ENCODE measurements around the gene SCN4A. TPM values are rescaled to one million over a fixed set of nuclear protein-coding genes. Genes with fewer than 3 reads are reported as not detected.

The SCN4A gene
- total RNA-seq, 1 donor from 2014 or later: 0.78 TPM

DNA sequence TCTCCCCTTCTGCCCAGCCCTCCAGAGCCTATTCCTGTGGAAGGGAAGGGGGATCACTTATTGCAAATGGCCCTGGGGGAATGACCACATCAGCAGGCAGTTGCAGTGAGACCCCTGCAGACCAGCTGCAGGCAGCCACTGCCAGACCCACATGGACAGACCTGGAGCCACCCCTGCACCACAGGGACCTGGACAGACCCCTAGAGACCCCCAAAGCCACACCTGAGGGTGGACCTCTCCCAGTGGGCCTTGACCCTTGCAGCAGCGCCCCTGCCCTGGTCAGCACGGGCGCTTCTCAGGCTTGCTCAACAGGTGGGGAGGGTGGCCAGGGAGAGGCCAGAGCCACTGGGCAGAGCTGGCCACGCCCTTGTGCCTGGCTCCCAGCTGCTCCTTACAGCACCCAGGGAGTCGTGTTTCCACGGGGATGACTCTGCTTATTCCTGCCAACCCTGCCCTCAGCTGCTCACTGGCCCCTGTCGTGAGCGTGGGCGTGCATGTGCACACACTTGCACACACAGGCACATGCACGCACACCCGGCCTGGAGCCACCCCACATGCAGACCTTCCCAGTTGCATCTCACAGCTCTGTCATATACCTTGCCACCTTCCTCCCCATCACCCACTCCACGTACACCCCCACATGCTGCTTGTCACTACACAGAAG is 1.3 kb upstream of the SCN4A start:
- H3K4me1 Mint-ChIP-seq: peaks cover 4% of the 10 kb centered on the region
- ATAC-seq (ENCODE audit: low read depth) (no peak), DNase-seq (no peak)
- H3K27ac Mint-ChIP-seq: no peak overlapping the region
- H3K9me3 Mint-ChIP-seq: no peaks in the 10 kb centered on the region
- no peak overlapping the region for H3K4me3 Mint-ChIP-seq
- no peaks in the 10 kb centered on the region for H3K36me3 Mint-ChIP-seq (ENCODE audit: low read depth)
- intact Hi-C loops (cut with micrococcal nuclease): loop anchor here (2.0 kb wide), 1 partner anchor 19 kb away; no protein-coding TSS in a partner anchor
- POLR2A ChIA-PET: interaction anchor here (1.3 kb wide), 1 partner anchor 19 kb away, joined by 3 read pairs; no protein-coding TSS in a partner anchor
- CTCF ChIA-PET: no interaction called here
- TF ChIP-seq, protein P1, sequence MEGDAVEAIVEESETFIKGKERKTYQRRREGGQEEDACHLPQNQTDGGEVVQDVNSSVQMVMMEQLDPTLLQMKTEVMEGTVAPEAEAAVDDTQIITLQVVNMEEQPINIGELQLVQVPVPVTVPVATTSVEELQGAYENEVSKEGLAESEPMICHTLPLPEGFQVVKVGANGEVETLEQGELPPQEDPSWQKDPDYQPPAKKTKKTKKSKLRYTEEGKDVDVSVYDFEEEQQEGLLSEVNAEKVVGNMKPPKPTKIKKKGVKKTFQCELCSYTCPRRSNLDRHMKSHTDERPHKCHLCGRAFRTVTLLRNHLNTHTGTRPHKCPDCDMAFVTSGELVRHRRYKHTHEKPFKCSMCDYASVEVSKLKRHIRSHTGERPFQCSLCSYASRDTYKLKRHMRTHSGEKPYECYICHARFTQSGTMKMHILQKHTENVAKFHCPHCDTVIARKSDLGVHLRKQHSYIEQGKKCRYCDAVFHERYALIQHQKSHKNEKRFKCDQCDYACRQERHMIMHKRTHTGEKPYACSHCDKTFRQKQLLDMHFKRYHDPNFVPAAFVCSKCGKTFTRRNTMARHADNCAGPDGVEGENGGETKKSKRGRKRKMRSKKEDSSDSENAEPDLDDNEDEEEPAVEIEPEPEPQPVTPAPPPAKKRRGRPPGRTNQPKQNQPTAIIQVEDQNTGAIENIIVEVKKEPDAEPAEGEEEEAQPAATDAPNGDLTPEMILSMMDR (IDR thresholded peaks at IDR 0.05): no peak
- H3K27me3 Mint-ChIP-seq: peaks cover 24% of the 10 kb centered on the region

DNA sequence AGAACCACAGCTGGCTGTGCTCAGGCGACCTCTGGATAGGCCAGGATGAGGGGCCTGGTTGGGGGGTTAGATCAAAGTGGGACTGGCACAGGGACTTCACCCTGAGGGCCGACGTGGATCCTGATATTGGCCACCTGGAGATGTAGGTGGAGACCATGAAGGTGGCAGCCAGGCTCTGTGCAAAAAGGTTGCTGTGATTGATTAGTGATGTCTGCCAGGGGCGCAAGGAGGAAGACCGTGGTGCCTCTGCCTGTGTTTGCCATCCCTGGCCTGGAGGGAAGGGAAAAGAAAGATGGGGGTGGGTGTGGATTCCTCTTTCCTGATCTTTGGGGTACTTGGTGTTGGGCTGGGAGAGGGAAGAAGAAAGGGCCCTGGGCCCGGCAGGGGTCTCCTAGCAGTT is 529 bp upstream of the SCN4A start:
- Mint-ChIP-seq H3K36me3 (ENCODE audit: low read depth) (no peaks in the 10 kb centered on the region), H3K9me3 (no peaks in the 10 kb centered on the region), H3K27ac (no peak overlapping the region), H3K4me3 (no peak overlapping the region), H3K4me1 (peaks cover 4% of the 10 kb centered on the region), H3K27me3 (peaks cover 24% of the 10 kb centered on the region)
- ATAC-seq (ENCODE audit: low read depth) (no peak), DNase-seq (no peak)
- TF ChIP-seq, protein P1 (IDR thresholded peaks at IDR 0.05): no peak
- POLR2A ChIA-PET: interaction anchor here (1.3 kb wide), 1 partner anchor 18 kb away, joined by 3 read pairs; no protein-coding TSS in a partner anchor
- intact Hi-C loops (cut with micrococcal nuclease): loop anchor here (2.0 kb wide), 1 partner anchor 18 kb away; no protein-coding TSS in a partner anchor
- CTCF ChIA-PET: no interaction called here

DNA sequence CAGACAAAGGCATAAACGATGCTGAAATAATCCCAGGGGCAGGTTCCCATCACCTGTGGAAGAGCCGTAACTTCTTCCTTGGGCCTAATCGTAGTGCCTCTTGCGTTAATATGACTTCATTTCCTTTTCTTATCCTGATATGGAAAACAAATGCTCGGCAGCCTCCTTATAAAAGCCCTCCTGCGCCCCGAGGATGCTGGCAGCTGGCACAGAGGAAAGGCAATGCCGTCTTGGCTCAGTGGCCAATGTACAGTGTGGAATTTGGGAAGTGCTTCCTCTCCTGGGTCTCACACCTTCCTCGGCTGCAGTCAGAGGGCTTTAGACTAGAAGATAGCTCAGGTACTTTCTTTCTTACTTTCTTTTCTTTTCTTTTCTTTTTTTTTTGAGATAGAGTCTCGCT is 3.4 kb downstream of the SCN4A start:
- intact Hi-C loops (cut with micrococcal nuclease): no loop called here
- DNase-seq (no peak), ATAC-seq (ENCODE audit: low read depth) (no peak)
- Mint-ChIP-seq H3K36me3 (ENCODE audit: low read depth) (no peaks in the 10 kb centered on the region), H3K27me3 (peaks cover 9% of the 10 kb centered on the region), H3K9me3 (no peaks in the 10 kb centered on the region), H3K4me3 (no peak overlapping the region), H3K4me1 (peaks cover 6% of the 10 kb centered on the region), H3K27ac (no peak overlapping the region)
- ChIA-PET POLR2A (no interaction called here), CTCF (interaction anchor here (0.9 to 1.9 kb wide), 2 partner anchors 23 to 56 kb away, joined by 3 to 6 read pairs; no protein-coding TSS in a partner anchor)
- TF ChIP-seq, protein P1 (IDR thresholded peaks at IDR 0.05): no peak

DNA sequence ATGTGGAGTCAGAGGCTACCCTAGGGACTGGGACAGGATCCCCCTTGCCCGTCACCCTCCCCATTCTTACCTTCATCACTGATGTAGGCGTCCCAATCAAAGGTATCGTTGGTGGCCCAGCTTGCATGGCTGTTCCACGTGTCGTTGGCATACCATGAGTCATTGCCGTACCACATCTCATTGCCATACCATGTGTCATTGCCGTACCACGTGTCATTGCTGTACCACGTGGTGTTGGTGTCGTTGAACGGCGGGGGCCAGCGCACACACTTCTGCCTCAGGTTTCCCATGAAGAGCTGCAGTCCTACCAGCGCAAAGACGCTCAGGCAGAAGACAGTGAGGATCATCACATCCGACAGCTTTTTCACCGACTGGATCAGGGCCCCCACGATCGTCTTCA is 4.8 kb downstream of the SCN4A start:
- H3K4me1 Mint-ChIP-seq: peaks cover 6% of the 10 kb centered on the region
- H3K9me3 Mint-ChIP-seq: no peaks in the 10 kb centered on the region
- H3K27me3 Mint-ChIP-seq: peaks cover 4% of the 10 kb centered on the region
- ChIA-PET POLR2A (interaction anchor here (0.5 to 0.7 kb wide), 4 partner anchors 23 to 218 kb away, joined by 3 to 5 read pairs (median 3); no protein-coding TSS in a partner anchor), CTCF (no interaction called here)
- no peak overlapping the region for H3K27ac Mint-ChIP-seq
- ATAC-seq (ENCODE audit: low read depth): no peak
- H3K4me3 Mint-ChIP-seq: no peak overlapping the region
- TF ChIP-seq, protein P1 (IDR thresholded peaks at IDR 0.05): no peak
- no peaks in the 10 kb centered on the region for H3K36me3 Mint-ChIP-seq (ENCODE audit: low read depth)
- DNase-seq: no peak
- intact Hi-C loops (cut with micrococcal nuclease): no loop called here

DNA sequence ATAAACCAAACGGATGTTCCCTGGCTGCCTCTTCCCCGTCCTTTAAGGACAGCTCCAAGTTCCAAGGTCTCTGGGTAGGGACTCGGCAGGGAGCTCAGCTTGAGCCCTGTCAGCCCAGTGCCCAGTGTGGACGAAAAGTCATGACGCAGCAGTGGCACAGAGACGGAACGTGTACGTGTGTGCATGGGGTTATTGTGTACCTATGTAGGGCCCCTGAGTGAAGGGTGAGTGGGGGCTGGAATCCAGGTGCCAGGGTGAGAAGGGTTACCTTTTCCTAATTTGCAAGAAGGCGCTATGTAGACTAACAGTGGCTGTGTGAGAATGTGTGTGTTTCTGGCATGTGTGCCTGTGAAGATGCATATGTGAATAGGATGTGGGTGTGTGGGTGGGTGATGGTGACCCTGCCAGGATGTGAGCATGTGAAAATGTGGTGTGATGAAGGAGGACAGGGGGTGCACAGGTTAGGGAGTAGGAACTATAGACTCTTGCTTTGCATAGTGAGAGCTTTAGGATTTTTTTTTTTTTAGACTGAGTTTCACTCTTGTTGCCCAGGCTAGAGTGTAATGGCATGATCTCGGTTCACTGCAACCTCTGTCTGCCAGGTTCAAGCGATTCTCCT is 6.0 kb downstream of the SCN4A start:
- intact Hi-C loops (cut with micrococcal nuclease): no loop called here
- Mint-ChIP-seq H3K4me1 (peaks cover 13% of the 10 kb centered on the region), H3K27me3 (no peaks in the 10 kb centered on the region), H3K27ac (no peak overlapping the region), H3K9me3 (no peaks in the 10 kb centered on the region), H3K36me3 (ENCODE audit: low read depth) (no peaks in the 10 kb centered on the region), H3K4me3 (no peak overlapping the region)
- CTCF ChIA-PET: interaction anchor here (1.5 kb wide), 1 partner anchor 20 kb away, joined by 3 read pairs; no protein-coding TSS in a partner anchor
- POLR2A ChIA-PET: interaction anchor here (1.8 kb wide), 1 partner anchor 53 kb away, joined by 6 read pairs; the partner anchor contains the start of gene ICAM2
- DNase-seq (no peak), ATAC-seq (ENCODE audit: low read depth) (peak; percentile 25)
- TF ChIP-seq, protein P1 (IDR thresholded peaks at IDR 0.05): no peak
